ENCODE measurements around the gene WDR17.

DNA sequence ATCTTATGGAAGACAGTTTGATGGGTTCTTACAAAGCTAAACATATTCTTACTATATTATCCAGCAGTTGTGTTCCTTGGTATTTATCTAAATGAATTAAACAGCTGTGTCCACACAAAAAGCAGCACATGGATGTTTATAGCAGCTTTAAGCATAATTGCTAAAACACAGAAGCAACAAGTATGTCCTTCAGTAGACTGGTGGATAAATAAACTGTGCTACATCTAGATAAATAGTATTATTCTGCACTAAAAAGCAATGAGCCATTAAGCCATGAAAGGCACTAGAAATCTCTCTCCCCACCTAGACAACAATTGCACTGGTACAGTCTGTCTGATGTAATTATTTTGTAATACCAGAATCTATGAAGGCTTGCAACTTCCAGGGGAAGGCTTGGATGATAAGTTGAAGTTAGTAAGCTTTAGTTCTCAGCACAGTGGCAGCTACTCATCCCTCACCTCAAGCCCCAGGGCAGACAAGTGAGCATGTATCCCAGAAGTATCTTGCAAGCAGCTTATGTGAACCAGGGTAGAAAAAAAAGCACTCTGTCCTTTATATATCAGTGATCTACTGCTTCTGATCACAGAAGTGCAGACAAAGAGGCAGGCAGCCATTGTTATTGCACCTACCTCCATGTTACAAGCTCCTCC is 36.9 kb downstream of the WDR17 start:
- TF ChIP-seq, protein P1, sequence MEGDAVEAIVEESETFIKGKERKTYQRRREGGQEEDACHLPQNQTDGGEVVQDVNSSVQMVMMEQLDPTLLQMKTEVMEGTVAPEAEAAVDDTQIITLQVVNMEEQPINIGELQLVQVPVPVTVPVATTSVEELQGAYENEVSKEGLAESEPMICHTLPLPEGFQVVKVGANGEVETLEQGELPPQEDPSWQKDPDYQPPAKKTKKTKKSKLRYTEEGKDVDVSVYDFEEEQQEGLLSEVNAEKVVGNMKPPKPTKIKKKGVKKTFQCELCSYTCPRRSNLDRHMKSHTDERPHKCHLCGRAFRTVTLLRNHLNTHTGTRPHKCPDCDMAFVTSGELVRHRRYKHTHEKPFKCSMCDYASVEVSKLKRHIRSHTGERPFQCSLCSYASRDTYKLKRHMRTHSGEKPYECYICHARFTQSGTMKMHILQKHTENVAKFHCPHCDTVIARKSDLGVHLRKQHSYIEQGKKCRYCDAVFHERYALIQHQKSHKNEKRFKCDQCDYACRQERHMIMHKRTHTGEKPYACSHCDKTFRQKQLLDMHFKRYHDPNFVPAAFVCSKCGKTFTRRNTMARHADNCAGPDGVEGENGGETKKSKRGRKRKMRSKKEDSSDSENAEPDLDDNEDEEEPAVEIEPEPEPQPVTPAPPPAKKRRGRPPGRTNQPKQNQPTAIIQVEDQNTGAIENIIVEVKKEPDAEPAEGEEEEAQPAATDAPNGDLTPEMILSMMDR (IDR thresholded peaks at IDR 0.05; ENCODE audit: low read depth, low read length, poor library complexity, severe bottlenecking), result no peak
- no peak for TF ChIP-seq EZH2phosphoT487 (IDR thresholded peaks at IDR 0.05; ENCODE audit: borderline replicate concordance, low read length)

Data from DOHH2 (cell line).